Effector memory CD4-positive, alpha-beta T cell (primary cell): Measurements from ENCODE around the gene PCNT.
"Not testable (repeated sequence)": the region's sequence is repeated elsewhere in the genome, so short reads cannot be mapped to it uniquely, and the experiment has no call there.

Source experiments
- DNase-seq, 3 donors: peaks; one replicate each; pipeline ENCODE4 v3.0.0-alpha.2; 2020
- H3K27ac ChIP-seq: 2 replicates; pipeline ENCODE4 v1.7.0; 2013; ENCODE audit warnings: mild to moderate bottlenecking, low read length, moderate library complexity; ENCODE audit not compliant: insufficient read depth, poor library complexity, severe bottlenecking
- H3K27me3 ChIP-seq: replicated peaks from 2 replicates; pipeline ENCODE4 v1.7.0; 2013; ENCODE audit warnings: mild to moderate bottlenecking, low read length; ENCODE audit not compliant: insufficient read depth, control insufficient read depth, poor library complexity, severe bottlenecking
- H3K36me3 ChIP-seq: 2 replicates; pipeline ENCODE4 v1.7.0; 2013; ENCODE audit warnings: mild to moderate bottlenecking, low read length, moderate library complexity; ENCODE audit not compliant: control insufficient read depth, insufficient read depth
- H3K4me1 ChIP-seq: 2 replicates; pipeline ENCODE4 v1.7.0; 2013; ENCODE audit warnings: low read length, mild to moderate bottlenecking; ENCODE audit not compliant: control insufficient read depth, insufficient read depth, poor library complexity, severe bottlenecking
- H3K4me3 ChIP-seq: 2 replicates; pipeline ENCODE4 v1.7.0; 2013; ENCODE audit warnings: low read length, low read depth, mild to moderate bottlenecking; ENCODE audit not compliant: insufficient read depth, poor library complexity, severe bottlenecking
- H3K9me3 ChIP-seq: 2 replicates; pipeline ENCODE4 v1.7.0; 2013; ENCODE audit warnings: mild to moderate bottlenecking, low read length, moderate library complexity; ENCODE audit not compliant: control insufficient read depth

PCNT gene

DNA sequence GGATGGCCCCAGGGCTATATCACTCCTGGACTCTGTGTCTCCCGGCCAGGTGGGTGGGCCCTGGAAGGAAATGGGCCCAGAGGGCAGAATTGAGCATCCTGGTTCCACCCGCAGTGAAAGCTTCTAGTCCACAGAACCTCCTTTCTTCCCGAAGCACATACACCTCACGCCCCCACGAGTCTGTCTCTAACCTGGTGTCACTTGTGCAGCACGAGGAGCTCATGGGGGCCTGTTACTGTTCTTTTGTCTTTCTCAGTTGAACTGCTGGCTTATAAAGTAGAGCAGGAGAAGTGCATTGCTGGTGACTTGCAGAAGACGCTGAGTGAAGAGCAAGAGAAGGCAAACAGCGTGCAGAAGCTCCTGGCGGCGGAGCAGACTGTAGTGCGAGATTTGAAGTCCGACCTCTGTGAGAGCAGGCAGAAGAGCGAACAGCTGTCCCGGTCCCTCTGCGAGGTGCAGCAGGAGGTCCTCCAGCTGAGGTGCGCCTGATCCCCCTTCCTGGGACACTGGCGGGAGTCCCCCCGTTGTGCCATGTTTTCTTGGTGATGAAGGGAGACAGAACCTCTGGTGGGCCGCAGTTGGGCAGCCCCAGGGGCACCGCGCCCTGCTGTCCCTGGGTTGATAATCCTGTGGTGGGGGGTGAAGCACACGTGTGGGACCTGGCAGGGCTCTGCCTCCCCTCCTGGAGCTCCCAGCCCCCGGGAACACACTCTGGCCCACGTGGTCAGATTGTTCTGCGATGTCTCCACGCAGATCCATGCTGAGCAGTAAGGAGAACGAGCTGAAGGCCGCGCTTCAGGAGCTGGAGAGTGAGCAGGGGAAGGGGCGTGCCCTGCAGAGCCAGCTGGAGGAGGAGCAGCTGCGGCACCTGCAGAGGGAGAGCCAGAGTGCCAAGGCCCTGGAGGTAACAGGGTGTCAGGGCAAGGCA lies 106.1 kb downstream of the PCNT start:
- H3K27ac ChIP-seq = no peak overlapping the region
- H3K4me1 ChIP-seq = no peaks in the 10 kb centered on the region
- H3K4me3 ChIP-seq = no peak overlapping the region
- H3K27me3 ChIP-seq = no peaks in the 10 kb centered on the region
- peaks cover 33% of the 10 kb centered on the region for H3K36me3 ChIP-seq
- H3K9me3 ChIP-seq = no peaks in the 10 kb centered on the region
- DNase-seq = no peak

DNA sequence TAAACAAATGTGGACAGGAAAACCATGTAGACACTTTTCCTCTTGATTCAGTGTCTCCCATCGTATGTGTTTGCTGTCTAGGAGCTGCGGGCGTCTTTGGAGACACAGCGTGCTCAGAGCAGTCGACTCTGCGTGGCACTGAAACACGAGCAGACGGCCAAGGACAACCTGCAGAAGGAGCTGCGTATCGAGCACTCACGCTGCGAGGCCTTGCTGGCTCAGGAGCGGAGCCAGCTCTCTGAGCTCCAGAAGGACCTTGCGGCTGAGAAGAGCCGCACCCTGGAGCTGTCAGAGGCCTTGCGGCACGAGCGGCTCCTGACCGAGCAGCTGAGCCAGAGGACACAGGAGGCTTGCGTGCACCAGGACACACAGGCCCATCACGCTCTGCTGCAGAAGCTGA lies 107.5 kb downstream of the PCNT start:
- peaks cover 34% of the 10 kb centered on the region for H3K36me3 ChIP-seq
- H3K27ac ChIP-seq = no peak overlapping the region
- H3K4me3 ChIP-seq = no peak overlapping the region
- DNase-seq = no peak
- no peaks in the 10 kb centered on the region for H3K27me3 ChIP-seq
- no peaks in the 10 kb centered on the region for H3K4me1 ChIP-seq
- no peaks in the 10 kb centered on the region for H3K9me3 ChIP-seq

DNA sequence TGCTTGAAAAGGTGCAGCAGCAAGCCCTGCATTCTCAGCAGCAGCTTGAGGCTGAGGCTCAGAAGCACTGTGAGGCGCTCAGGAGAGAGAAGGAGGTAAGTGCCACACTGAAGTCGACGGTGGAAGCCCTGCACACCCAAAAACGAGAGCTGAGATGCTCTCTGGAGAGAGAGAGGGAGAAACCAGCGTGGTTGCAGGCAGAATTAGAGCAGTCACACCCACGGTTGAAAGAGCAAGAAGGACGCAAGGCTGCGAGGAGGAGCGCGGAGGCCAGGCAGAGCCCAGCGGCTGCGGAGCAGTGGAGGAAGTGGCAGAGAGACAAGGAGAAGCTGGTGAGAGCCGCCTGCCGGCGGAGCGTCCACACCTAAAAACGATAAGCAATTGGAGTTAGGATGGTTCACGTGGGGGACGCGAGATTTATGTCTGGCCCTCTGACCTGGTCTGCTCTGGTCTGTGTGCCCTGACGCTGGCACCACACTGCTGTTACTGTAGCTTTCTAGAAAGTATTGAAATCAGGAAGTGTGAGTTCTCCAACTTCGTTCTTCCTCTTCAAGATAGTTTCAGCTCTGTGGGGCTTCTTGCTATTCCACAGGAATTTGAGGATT lies 108.0 kb downstream of the PCNT start:
- no peak overlapping the region for H3K4me3 ChIP-seq
- no peaks in the 10 kb centered on the region for H3K9me3 ChIP-seq
- no peaks in the 10 kb centered on the region for H3K4me1 ChIP-seq
- H3K36me3 ChIP-seq = peaks cover 39% of the 10 kb centered on the region
- H3K27ac ChIP-seq = no peak overlapping the region
- DNase-seq = no peak
- no peaks in the 10 kb centered on the region for H3K27me3 ChIP-seq

DNA sequence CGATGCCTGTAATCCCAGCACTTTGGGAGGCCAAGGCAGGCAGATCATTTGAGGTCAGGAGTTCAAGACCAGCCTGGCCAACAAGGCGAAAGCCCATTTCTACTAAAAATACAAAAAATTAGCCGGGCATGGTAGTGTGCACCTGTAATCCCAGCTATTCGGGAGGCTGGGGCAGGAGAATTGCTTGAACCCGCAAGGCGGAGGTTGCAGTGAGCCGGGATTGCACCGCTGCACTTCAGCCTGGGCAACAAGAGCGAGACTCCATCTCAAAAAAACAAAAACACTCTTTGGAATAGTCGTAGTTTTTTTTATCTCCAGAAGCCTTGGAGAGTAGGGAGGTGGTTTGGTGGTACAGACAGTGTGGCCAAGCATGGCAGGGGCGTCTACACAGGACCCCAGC lies 109.2 kb downstream of the PCNT start:
- not testable (repeated sequence) for H3K9me3 ChIP-seq, H3K4me1 ChIP-seq, H3K4me3 ChIP-seq, DNase-seq, H3K27ac ChIP-seq, H3K27me3 ChIP-seq
- H3K36me3 ChIP-seq = peaks cover 42% of the 10 kb centered on the region

DNA sequence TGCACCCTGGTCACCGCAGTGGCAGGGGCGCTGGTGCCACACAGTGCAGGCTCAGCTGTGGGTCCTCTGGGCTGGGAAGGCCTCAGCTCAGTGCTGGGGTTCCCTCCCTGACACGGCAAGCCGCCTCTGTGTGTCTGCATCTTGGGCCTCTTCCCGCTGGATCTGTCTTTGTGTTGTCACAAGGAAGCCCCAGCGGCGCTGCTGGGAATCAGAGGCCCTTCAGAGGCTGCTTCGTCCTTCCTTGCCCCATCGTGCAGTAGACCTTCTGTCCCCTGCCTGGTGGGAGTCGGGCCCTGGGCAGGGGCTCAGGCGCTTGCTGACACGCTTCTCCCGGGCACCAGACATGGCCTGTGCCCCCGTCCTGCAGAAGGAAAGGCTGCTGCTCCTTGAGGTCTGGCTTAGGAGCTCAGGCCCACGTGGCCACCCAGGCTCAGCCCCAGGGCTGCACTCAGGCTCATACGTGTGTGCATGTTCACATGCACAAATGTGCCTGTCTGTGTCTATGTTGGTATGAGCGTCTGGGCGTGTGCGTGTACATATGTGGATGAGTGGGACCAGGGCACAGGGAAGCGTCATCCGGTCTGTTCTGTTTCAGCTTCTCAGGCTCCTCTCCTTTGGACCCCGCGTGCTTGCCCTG lies 110.5 kb downstream of the PCNT start:
- Histone ChIP-seq H3K9me3 (no peaks in the 10 kb centered on the region), H3K4me1 (no peaks in the 10 kb centered on the region), H3K36me3 (peaks cover 45% of the 10 kb centered on the region), H3K27ac (no peak overlapping the region), H3K27me3 (no peaks in the 10 kb centered on the region), H3K4me3 (no peak overlapping the region)
- no peak for DNase-seq

DNA sequence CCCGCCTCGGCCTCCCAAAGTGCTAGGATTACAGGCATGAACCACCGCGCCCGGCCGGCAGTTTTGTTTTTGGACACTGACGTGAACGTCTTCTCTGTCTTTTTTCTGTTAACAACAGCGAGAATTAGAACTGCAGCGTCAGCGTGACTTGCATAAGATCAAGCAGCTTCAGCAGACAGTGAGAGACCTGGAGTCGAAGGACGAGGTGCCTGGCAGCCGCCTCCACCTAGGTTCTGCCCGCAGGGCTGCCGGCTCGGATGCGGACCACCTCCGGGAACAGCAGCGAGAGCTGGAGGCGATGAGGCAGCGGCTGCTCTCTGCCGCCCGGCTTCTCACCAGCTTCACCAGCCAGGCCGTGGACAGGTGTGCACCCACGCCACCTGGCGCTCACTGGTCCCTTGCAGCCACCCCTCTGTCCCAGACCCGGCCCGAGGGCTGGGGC lies 111.9 kb downstream of the PCNT start:
- DNase-seq = no peak
- Histone ChIP-seq H3K27ac (no peak overlapping the region), H3K4me1 (no peaks in the 10 kb centered on the region), H3K4me3 (no peak overlapping the region), H3K27me3 (no peaks in the 10 kb centered on the region), H3K36me3 (peaks cover 46% of the 10 kb centered on the region), H3K9me3 (no peaks in the 10 kb centered on the region)

DNA sequence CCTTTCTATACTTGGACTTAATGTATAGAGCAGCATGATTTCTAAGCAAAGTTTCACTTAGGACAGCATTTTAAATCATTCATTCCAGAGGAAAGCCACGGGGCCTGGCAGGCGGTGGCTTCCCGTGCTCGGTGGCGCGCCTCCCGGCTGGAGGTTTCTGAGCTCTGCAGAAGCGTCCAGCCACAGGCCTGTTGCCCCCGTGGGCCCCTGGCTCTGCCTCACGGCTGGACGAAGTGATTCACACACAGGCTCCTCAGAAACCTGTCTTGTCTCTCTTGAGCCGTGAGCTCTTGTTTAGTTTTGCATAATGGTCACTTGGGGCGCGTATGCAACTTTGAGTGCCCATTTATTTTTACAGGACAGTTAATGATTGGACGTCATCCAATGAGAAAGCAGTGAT lies 112.7 kb downstream of the PCNT start:
- no peaks in the 10 kb centered on the region for H3K4me1 ChIP-seq
- no peak overlapping the region for H3K4me3 ChIP-seq
- no peaks in the 10 kb centered on the region for H3K9me3 ChIP-seq
- peaks cover 50% of the 10 kb centered on the region for H3K36me3 ChIP-seq
- no peak for DNase-seq
- no peaks in the 10 kb centered on the region for H3K27me3 ChIP-seq
- H3K27ac ChIP-seq = no peak overlapping the region

DNA sequence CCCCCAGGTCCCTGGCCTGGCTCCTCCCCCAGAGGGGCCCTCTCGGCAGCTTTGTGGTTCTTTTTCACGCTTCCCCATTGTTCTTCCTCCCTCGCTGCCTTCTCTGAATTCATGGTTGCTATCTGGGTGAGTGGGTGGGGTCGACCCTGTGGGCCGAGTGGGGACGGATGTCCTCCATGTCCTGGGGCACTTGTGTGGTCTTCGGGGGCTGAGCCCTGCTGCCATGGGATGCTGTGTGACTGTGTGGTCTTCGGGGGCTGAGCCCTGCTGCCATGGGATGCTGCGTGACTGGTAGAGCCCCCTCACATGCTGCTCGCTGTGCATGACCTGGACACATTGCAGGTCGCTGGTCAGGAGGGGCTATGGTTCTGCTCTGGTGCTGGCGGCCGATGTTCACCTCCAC lies 113.1 kb downstream of the PCNT start:
- Histone ChIP-seq H3K36me3 (peaks cover 45% of the 10 kb centered on the region), H3K4me1 (no peaks in the 10 kb centered on the region), H3K4me3 (no peak overlapping the region), H3K9me3 (no peaks in the 10 kb centered on the region), H3K27me3 (no peaks in the 10 kb centered on the region), H3K27ac (no peak overlapping the region)
- no peak for DNase-seq

DNA sequence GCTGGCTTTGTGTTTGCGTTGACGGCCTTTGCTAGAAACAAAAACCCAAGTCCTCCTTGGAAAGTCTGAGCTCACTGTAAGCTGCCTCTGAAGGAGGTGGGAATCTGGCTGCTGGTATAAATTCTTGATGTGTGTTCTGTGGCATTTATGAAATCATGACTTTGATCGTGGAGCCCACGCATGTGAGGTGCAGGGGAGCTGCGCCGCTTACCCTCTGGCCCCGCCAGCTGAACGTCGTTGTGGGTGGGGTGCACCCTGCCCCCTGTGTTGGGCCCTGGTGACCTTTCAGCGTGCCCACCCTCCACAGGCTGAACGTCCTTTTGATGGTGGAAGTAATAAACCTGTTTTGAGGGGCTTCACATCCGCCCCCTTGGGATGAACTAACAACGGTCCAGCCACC lies 113.6 kb downstream of the PCNT start:
- Histone ChIP-seq H3K27ac (no peak overlapping the region), H3K4me1 (no peaks in the 10 kb centered on the region), H3K27me3 (no peaks in the 10 kb centered on the region), H3K4me3 (no peak overlapping the region), H3K9me3 (no peaks in the 10 kb centered on the region), H3K36me3 (peaks cover 42% of the 10 kb centered on the region)
- DNase-seq = no peak

DNA sequence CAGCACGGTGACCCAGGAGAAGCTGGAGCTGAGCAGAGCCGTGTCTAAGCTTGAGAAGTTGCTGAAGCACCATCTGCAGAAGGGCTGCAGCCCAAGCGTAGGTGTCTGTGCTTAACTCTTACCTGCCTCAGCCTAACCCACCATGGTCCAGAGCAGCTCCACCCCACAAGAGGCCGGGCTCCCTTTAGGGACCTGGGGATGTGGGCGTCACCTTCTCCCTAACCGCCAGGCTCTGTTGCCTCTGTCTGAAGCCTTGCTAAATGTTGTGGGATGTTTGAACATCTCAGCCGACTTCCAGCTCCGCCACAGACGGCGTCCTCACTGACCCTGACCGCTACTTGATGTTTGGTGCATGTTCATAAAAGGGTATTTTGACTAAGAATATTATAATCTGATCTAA lies 114.3 kb downstream of the PCNT start:
- DNase-seq = no peak
- Histone ChIP-seq H3K36me3 (peaks cover 42% of the 10 kb centered on the region), H3K27ac (no peak overlapping the region), H3K4me1 (no peaks in the 10 kb centered on the region), H3K9me3 (no peaks in the 10 kb centered on the region), H3K4me3 (no peak overlapping the region), H3K27me3 (no peaks in the 10 kb centered on the region)
